HFFc6 (cell line): ENCODE data around the gene JAKMIP1. TPM values are rescaled to one million over a fixed set of nuclear protein-coding genes. Genes with fewer than 3 reads are reported as not detected.

Source experiments
- DNase-seq: peaks from one replicate; pipeline ENCODE4 v3.0.0-alpha.2; 2018
- H3K27ac Mint-ChIP-seq: 2 replicates; pipeline ENCODE4 v1.8.0; 2020; ENCODE audit warnings: mild to moderate bottlenecking, mixed read lengths
- H3K27me3 Mint-ChIP-seq: 2 replicates; pipeline ENCODE4 v1.8.0; 2021; ENCODE audit warnings: mild to moderate bottlenecking, moderate library complexity, mixed read lengths; ENCODE audit not compliant: insufficient read depth
- H3K36me3 Mint-ChIP-seq: 2 replicates; pipeline ENCODE4 v1.8.0; 2021; ENCODE audit warnings: low read depth, mixed read lengths
- H3K4me1 Mint-ChIP-seq: 2 replicates; pipeline ENCODE4 v1.8.0; 2020; ENCODE audit warnings: low read depth, mixed read lengths
- H3K4me3 Mint-ChIP-seq: 2 replicates; pipeline ENCODE4 v1.8.0; 2020; ENCODE audit warnings: mild to moderate bottlenecking, moderate library complexity, mixed read lengths
- H3K9me3 Mint-ChIP-seq: 2 replicates; pipeline ENCODE4 v1.8.0; 2020; ENCODE audit warnings: mild to moderate bottlenecking, mixed read lengths
- total RNA-seq, 6 experiments: library from RNA; stranded (reverse); fragmentation: NEBNext Ultra II Directional; extraction: Animal tissue kit (Norgen Biotek cat#: 25700); gene quantifications; 2 replicates in 1 of 6; 3 replicates in 5 of 6; pipeline ENCODE4 v1.2.3, GENCODE V29; 2021
- TF ChIP-seq, protein P1 (sequence below): fragments of 200-600 bp; sonication (generic); IDR thresholded peaks from 2 replicates; pipeline ENCODE4 v1.5.0; 2021; ENCODE audit warnings: antibody characterized with exemption, mild to moderate bottlenecking

The JAKMIP1 gene
- total RNA-seq, 6 experiments from 2014 or later = not detected

GRCh38 chr4:5991405-5991804, 208.9 kb downstream of the JAKMIP1 start:
- no peak for DNase-seq
- TF ChIP-seq, protein P1, sequence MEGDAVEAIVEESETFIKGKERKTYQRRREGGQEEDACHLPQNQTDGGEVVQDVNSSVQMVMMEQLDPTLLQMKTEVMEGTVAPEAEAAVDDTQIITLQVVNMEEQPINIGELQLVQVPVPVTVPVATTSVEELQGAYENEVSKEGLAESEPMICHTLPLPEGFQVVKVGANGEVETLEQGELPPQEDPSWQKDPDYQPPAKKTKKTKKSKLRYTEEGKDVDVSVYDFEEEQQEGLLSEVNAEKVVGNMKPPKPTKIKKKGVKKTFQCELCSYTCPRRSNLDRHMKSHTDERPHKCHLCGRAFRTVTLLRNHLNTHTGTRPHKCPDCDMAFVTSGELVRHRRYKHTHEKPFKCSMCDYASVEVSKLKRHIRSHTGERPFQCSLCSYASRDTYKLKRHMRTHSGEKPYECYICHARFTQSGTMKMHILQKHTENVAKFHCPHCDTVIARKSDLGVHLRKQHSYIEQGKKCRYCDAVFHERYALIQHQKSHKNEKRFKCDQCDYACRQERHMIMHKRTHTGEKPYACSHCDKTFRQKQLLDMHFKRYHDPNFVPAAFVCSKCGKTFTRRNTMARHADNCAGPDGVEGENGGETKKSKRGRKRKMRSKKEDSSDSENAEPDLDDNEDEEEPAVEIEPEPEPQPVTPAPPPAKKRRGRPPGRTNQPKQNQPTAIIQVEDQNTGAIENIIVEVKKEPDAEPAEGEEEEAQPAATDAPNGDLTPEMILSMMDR = no peak
- Mint-ChIP-seq H3K36me3 (no peaks in the 10 kb centered on the region), H3K27me3 (peaks cover 4% of the 10 kb centered on the region), H3K27ac (no peak overlapping the region), H3K4me3 (no peak overlapping the region), H3K9me3 (peaks cover 20% of the 10 kb centered on the region), H3K4me1 (no peaks in the 10 kb centered on the region)

- no peak for DNase-seq
- H3K9me3 Mint-ChIP-seq = peaks cover 20% of the 10 kb centered on the region
- H3K36me3 Mint-ChIP-seq = no peaks in the 10 kb centered on the region
- H3K4me3 Mint-ChIP-seq = no peak overlapping the region
- no peaks in the 10 kb centered on the region for H3K4me1 Mint-ChIP-seq
- TF ChIP-seq, protein P1 = no peak
- no peak overlapping the region for H3K27ac Mint-ChIP-seq
- peaks cover 4% of the 10 kb centered on the region for H3K27me3 Mint-ChIP-seq
These were observed 209.7 kb downstream of the JAKMIP1 start for GRCh38 chr4:5990446-5991160.

DNA sequence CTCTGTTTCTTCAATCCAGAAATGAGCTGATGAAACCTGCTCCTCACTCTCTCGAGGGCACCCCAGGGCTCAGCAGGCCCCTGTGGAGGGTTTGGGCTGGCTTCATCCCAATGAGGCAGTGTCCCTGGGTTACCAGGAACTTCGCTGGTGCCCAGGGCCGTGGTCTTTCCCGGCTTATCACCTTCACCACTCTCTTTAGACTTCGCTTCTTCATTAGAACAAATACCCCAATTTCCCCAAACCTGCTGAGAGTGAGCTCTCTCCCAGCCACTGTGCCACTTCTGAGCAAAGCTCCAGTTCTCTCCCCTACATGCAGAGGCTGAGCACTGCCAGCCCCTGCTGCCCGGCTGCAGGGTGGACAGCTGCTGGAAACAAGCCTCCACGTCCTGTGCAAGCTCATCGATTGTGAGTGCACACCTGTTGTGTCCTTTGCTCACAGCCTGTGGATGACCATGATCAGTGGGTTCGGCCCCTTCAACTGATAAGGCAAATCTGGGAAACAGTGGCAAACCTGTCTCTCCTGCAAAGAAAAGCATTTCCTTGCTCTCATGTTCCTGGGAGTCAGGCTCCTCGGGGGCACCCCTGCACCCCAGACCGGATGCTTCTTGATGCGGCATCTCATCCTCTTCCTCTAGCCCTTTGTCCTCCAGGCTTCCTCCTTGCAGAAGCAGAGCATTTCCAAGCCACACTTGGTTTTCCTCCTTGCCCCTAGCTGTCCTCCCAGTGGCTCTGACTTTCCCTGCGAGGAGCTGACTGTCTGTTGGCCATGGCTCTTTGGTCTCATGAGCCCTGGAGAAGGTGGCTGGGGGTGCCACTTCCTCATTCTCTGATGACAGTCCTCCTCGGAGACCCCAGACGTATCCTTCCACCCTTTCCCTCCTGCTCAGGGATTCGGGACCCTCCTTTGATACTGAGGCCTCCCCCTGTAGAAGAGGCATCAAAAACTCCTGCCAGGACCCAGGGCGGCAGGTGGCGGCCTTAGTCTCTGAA, 210.8 kb downstream of the JAKMIP1 start:
- H3K27me3 Mint-ChIP-seq = peaks cover 4% of the 10 kb centered on the region
- peaks cover 26% of the 10 kb centered on the region for H3K9me3 Mint-ChIP-seq
- TF ChIP-seq, protein P1 = no peak

DNA sequence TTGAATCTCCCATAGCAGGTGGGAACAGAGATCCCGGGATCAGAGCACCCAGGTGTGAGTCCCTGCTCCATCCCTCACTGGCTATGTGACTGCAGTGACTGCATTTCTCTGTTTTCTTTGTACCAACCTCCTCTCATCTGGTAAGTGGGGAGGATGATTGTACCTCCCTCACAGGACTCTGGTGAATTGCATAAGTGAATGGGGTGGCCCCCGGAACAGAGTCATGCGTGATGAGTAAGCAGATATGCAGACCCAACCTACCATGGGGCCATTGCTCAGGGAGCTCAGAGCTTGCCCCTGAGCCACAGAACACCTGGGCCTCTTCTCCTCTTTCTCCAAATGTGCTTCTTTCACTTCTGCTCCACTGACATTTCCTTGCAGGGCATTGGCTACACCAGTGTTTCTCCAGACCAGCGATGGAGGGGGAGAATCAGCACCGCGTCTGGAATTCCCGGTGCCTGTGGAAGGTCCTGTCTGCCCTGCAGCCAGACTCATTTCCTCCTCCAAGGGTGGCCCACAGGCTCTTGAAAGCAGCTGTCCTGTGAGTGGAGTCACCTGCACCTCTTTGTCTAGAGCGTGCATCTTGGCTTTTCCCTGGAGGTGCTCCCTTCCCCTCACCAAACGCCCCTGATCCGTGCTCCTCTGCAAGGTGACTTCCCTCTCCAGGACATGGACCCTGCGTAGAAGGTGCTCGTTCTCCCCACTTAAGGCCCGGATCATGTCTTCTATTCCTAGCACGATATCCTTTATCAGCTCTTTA, 212.1 kb downstream of the JAKMIP1 start:
- Mint-ChIP-seq H3K27me3 (peaks cover 4% of the 10 kb centered on the region), H3K4me3 (no peak overlapping the region), H3K9me3 (peaks cover 39% of the 10 kb centered on the region), H3K27ac (no peak overlapping the region), H3K36me3 (peaks cover 4% of the 10 kb centered on the region; the same call in 1 of the 2 replicates), H3K4me1 (no peaks in the 10 kb centered on the region)
- TF ChIP-seq, protein P1 = no peak
- no peak for DNase-seq

More for the DNA sequence above, 210.8 kb downstream of the JAKMIP1 start:
- no peak for DNase-seq
- Mint-ChIP-seq H3K27ac (no peak overlapping the region), H3K36me3 (no peaks in the 10 kb centered on the region; the same call in 1 of the 2 replicates), H3K4me3 (no peak overlapping the region), H3K4me1 (no peaks in the 10 kb centered on the region)

DNA sequence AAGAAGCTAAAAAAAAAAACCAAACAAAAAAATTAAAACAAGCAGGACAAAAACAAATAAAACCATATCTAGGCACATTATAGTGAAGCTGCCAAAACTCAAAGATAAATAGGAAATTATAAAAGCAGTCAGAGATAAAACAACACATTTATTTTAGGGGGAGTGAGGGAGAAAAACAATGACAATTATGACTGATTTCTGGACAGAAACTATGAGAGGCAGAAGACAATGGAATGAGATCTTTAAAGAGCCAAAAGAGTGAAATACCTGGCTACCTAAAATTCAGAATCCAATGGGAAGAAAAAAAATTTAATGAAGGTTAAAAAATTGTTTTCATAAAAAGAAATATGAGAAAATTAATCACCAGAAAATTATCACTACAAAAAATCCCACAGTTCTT, 215.5 kb downstream of the JAKMIP1 start:
- Mint-ChIP-seq H3K4me3 (no peak overlapping the region), H3K27me3 (peaks cover 4% of the 10 kb centered on the region), H3K36me3 (peaks cover 9% of the 10 kb centered on the region; the same call in 1 of the 2 replicates), H3K27ac (no peak overlapping the region), H3K4me1 (no peaks in the 10 kb centered on the region), H3K9me3 (peaks cover 40% of the 10 kb centered on the region)
- TF ChIP-seq, protein P1 = no peak
- no peak for DNase-seq
